B cell (primary cell): Measurements from ENCODE around the gene SPATA12. TPM values are rescaled to one million over a fixed set of nuclear protein-coding genes. Genes with fewer than 3 reads are reported as not detected.

Source experiments
- ATAC-seq: fragments of 200-7000 bp; cut with Tn5 transposase; one replicate; pipeline ENCODE4 v1.10.0; 2021; ENCODE audit warnings: low read depth, mild to moderate bottlenecking, moderate number of reproducible peaks, moderate library complexity
- CTCF ChIA-PET: fragments of 350-600 bp; sonication (Branson Sonifier 250); formaldehyde crosslinking; loops from one replicate; lab custom pipeline; 2021; ENCODE audit warnings: antibody characterized with exemption, inconsistent platforms; lab: Charles Lee
- POLR2A ChIA-PET: fragments of 350-600 bp; sonication (Branson Sonifier 250); formaldehyde crosslinking; loops from one replicate; lab custom pipeline; 2021; ENCODE audit warnings: antibody characterized with exemption; lab: Charles Lee
- DNase-seq: peaks from one replicate; pipeline ENCODE4 v3.0.0; 2013
- H2AFZ ChIP-seq: 2 replicates; pipeline ENCODE4 v1.6.1; 2012; ENCODE audit warnings: mild to moderate bottlenecking, low read depth, low read length; ENCODE audit not compliant: insufficient read depth, poor library complexity, severe bottlenecking
- H3K27ac ChIP-seq, 2 donors: 1 replicate in 1 of 2; 2 replicates in 1 of 2; pipeline ENCODE4 v1.5.1; 2012 to 2013; ENCODE audit warnings: low read length in 2 of 2, mild to moderate bottlenecking in 2 of 2, moderate library complexity in 1 of 2
- H3K27me3 ChIP-seq, 4 experiments: fragments of 200-600 bp in 1 of 4; sonication (generic) in 1 of 4; replicated peaks in 1 of 4; 1 replicate in 2 of 4; 2 replicates in 2 of 4; pipeline versions ENCODE4 v1.6.1 to v1.7.0; 2013 to 2016; ENCODE audit warnings: low read length in 3 of 4, mild to moderate bottlenecking in 2 of 4, mixed read lengths in 1 of 4, moderate library complexity in 1 of 4; ENCODE audit not compliant: insufficient read depth in 4 of 4, control insufficient read depth in 3 of 4; ENCODE audit errors: control extremely low read depth in 1 of 4
- H3K36me3 ChIP-seq, 2 experiments: replicated peaks in 1 of 2; 1 replicate in 1 of 2; 2 replicates in 1 of 2; pipeline versions ENCODE4 v1.6.1 to v1.7.1; 2013; ENCODE audit warnings: low read length in 1 of 2; ENCODE audit not compliant: insufficient read depth in 2 of 2, control insufficient read depth in 1 of 2; ENCODE audit errors: control extremely low read depth in 1 of 2, extremely low read depth in 1 of 2
- H3K4me1 ChIP-seq, 2 donors: fragments of 200-600 bp in 1 of 2; sonication (generic) in 1 of 2; 1 replicate in 1 of 2; 2 replicates in 1 of 2; pipeline versions ENCODE4 v1.5.1 to v1.6.1; 2013 to 2017; ENCODE audit warnings: low read length in 2 of 2; ENCODE audit not compliant: control insufficient read depth in 2 of 2, insufficient read depth in 2 of 2
- H3K4me2 ChIP-seq: replicated peaks from 2 replicates; pipeline ENCODE3; 2012; ENCODE audit warnings: mild to moderate bottlenecking, low read depth, low read length; ENCODE audit not compliant: poor library complexity, severe bottlenecking
- H3K4me3 ChIP-seq, 5 experiments: fragments of 200-600 bp in 1 of 5; sonication (generic) in 1 of 5; 1 replicate in 3 of 5; 2 replicates in 2 of 5; pipeline versions ENCODE4 v1.5.1 to v1.7.0; 2011 to 2016; ENCODE audit warnings: low read length in 4 of 5, mild to moderate bottlenecking in 4 of 5, low read depth in 2 of 5, control low read depth in 1 of 5, moderate library complexity in 1 of 5; ENCODE audit not compliant: insufficient read depth in 1 of 5; ENCODE audit errors: control extremely low read depth in 1 of 5, extremely low read depth in 1 of 5
- H3K79me2 ChIP-seq: fragments of 200-600 bp; sonication (generic); one replicate; pipeline ENCODE4 v1.6.0; 2016; ENCODE audit warnings: low read length; ENCODE audit not compliant: control insufficient read depth, insufficient read depth
- H3K9ac ChIP-seq: fragments of 200-600 bp; sonication (generic); 2 replicates; pipeline ENCODE4 v1.6.1; 2017; ENCODE audit warnings: mild to moderate bottlenecking, low read length, moderate library complexity
- H3K9me3 ChIP-seq, 3 donors: one replicate each; pipeline versions ENCODE4 v1.6.1 to v1.7.1; 2013; ENCODE audit warnings: low read length in 2 of 3; ENCODE audit not compliant: control insufficient read depth in 2 of 3, insufficient read depth in 1 of 3; ENCODE audit errors: control extremely low read depth in 1 of 3
- H4K20me1 ChIP-seq: 2 replicates; pipeline ENCODE4 v1.6.0; 2012; ENCODE audit warnings: mild to moderate bottlenecking, low read length; ENCODE audit not compliant: insufficient read depth, control insufficient read depth, poor library complexity, severe bottlenecking
- H3K27ac Mint-ChIP-seq: one replicate; pipeline ENCODE4 v1.8.0; 2021; ENCODE audit warnings: mixed read lengths
- H3K27me3 Mint-ChIP-seq: one replicate; pipeline ENCODE4 v1.8.0; 2021; ENCODE audit warnings: mixed read lengths
- H3K4me1 Mint-ChIP-seq: one replicate; pipeline ENCODE4 v1.8.0; 2021; ENCODE audit warnings: mixed read lengths
- H3K4me3 Mint-ChIP-seq: one replicate; pipeline ENCODE4 v1.8.0; 2021; ENCODE audit warnings: mixed read lengths
- H3K9me3 Mint-ChIP-seq: one replicate; pipeline ENCODE4 v1.8.0; 2022; ENCODE audit warnings: mixed read lengths; ENCODE audit not compliant: insufficient read depth
- CTCF ChIP-seq: fragments of 200-600 bp; IDR thresholded peaks from one replicate; pipeline ENCODE4 v1.8.0; 2022; ENCODE audit warnings: antibody characterized with exemption, mild to moderate bottlenecking
- EZH2 ChIP-seq: IDR thresholded peaks from 2 replicates; pipeline ENCODE4 v1.6.1; 2012; ENCODE audit warnings: borderline replicate concordance, low read depth, mild to moderate bottlenecking, moderate library complexity, low read length; ENCODE audit not compliant: insufficient read depth, poor library complexity, severe bottlenecking
- WGBS: methylation state at CpG from one replicate; pipeline ENCODE4 v1.1.5; 2013; ENCODE audit warnings: missing lambda C conversion rate; ENCODE audit not compliant: insufficient coverage; 5-methylcytosine and 5-hydroxymethylcytosine counted together
- intact Hi-C: fragments of 100-400 bp; cut with micrococcal nuclease; formaldehyde crosslinking; loops from one replicate; pipeline ENCODE4 v1.10.0; 2022
- polyA plus RNA-seq: library from polyadenylated mRNA; depleted of rRNA; stranded (reverse); fragments of >200 nt; gene quantifications from 2 replicates; pipeline ENCODE4 v1.2.3, GENCODE V29; 2012
- total RNA-seq, 2 donors: library from RNA; stranded (reverse); fragments of 120-200 nt in 1 of 2; gene quantifications; 1 replicate in 1 of 2; 2 replicates in 1 of 2; pipeline versions ENCODE4 v1.2.3 to v1.2.4, GENCODE V29; 2013 to 2022

The SPATA12 gene
- total and polyA plus RNA-seq, 2 donors (not counting 1 experiment from before 2014, with no cell fraction given): not detected

DNA sequence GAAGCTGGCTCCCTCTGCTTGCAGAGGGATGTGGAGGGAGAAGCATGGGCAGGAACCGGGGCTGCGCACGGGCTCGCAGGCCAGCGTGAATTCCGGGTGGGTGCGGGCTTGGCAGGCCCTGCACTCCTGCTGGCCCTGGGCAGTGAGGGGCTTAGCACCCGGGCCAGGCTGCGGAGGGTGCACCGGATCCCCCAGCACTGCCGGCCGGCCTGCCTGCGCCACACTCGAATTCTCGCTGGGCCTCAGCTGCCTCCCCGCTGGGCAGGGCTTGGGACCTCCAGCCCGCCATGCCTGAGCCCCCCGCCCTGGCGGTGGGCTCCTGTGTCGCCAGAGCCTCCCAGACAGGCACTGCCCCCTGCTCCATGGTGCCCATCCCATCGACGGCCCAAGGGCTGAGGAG lies 47.6 kb upstream of the SPATA12 start:
- Histone ChIP-seq H3K36me3 (no peaks in the 10 kb centered on the region), H3K9ac (no peak overlapping the region), H4K20me1 (no peaks in the 10 kb centered on the region), H3K4me2 (no peak overlapping the region), H3K9me3 (peaks cover 0 to 14% (median 0%) of the 10 kb centered on the region in 3 donors), H3K79me2 (no peaks in the 10 kb centered on the region), H3K27me3 (no peaks in the 10 kb centered on the region), H3K4me3 (no peak overlapping the region), H3K27ac (no peak overlapping the region), H3K4me1 (peaks cover 0 to 11% of the 10 kb centered on the region in 2 donors), H2AFZ (no peak overlapping the region)
- TF ChIP-seq CTCF (no peak), EZH2 (no peak)
- peaks cover 6% of the 10 kb centered on the region for H3K27me3 Mint-ChIP-seq
- DNase-seq (no peak), ATAC-seq (no peak)
- WGBS: 96% methylated on average over 21 of the region's 22 CpGs
- H3K4me1 Mint-ChIP-seq: peaks cover 10% of the 10 kb centered on the region
- no peaks in the 10 kb centered on the region for H3K9me3 Mint-ChIP-seq
- intact Hi-C loops: no loop called here
- no peak overlapping the region for H3K4me3 Mint-ChIP-seq
- ChIA-PET POLR2A (no interaction called here), CTCF (interaction anchor here (2.0 kb wide), 1 partner anchor 16 kb away, joined by 7 read pairs; no protein-coding TSS in a partner anchor)
- H3K27ac Mint-ChIP-seq: no peak overlapping the region

GRCh38 chr3:57015350-57015729 lies 45.1 kb upstream of the SPATA12 start:
- WGBS: 100% methylated on average over 2 of the region's 7 CpGs
- ATAC-seq (no peak), DNase-seq (no peak)
- Histone ChIP-seq H3K36me3 (no peaks in the 10 kb centered on the region), H4K20me1 (no peaks in the 10 kb centered on the region), H3K27me3 (no peaks in the 10 kb centered on the region), H3K4me2 (no peak overlapping the region), H3K27ac (no peak overlapping the region), H3K9me3 (peaks cover 0 to 14% (median 0%) of the 10 kb centered on the region in 3 donors), H3K4me3 (no peak overlapping the region), H3K9ac (no peak overlapping the region), H3K79me2 (no peaks in the 10 kb centered on the region), H2AFZ (no peak overlapping the region), H3K4me1 (peaks cover 10 to 27% of the 10 kb centered on the region in 2 donors)
- Mint-ChIP-seq H3K27ac (no peak overlapping the region), H3K4me3 (no peak overlapping the region), H3K9me3 (no peaks in the 10 kb centered on the region), H3K4me1 (peaks cover 22% of the 10 kb centered on the region), H3K27me3 (peaks cover 6% of the 10 kb centered on the region)
- ChIA-PET CTCF (no interaction called here), POLR2A (no interaction called here)
- no peak for TF ChIP-seq CTCF
- no peak for TF ChIP-seq EZH2
- intact Hi-C loops: no loop called here
